ACHN (cell line): ENCODE data around the gene SLC25A10.

Source experiments
- DNase-seq: peaks from one replicate; pipeline ENCODE4 v3.0.0-alpha.2; 2015
- in situ Hi-C: cut with HindIII; loops from 2 replicates; pipeline ENCODE4 v1.10.0; 2017; ENCODE audit warnings: low sequenced_read_pairs, low pct_ligation_motif_present, low pct_unique_long_range_greater_than_20kb

Gene SLC25A10

DNA sequence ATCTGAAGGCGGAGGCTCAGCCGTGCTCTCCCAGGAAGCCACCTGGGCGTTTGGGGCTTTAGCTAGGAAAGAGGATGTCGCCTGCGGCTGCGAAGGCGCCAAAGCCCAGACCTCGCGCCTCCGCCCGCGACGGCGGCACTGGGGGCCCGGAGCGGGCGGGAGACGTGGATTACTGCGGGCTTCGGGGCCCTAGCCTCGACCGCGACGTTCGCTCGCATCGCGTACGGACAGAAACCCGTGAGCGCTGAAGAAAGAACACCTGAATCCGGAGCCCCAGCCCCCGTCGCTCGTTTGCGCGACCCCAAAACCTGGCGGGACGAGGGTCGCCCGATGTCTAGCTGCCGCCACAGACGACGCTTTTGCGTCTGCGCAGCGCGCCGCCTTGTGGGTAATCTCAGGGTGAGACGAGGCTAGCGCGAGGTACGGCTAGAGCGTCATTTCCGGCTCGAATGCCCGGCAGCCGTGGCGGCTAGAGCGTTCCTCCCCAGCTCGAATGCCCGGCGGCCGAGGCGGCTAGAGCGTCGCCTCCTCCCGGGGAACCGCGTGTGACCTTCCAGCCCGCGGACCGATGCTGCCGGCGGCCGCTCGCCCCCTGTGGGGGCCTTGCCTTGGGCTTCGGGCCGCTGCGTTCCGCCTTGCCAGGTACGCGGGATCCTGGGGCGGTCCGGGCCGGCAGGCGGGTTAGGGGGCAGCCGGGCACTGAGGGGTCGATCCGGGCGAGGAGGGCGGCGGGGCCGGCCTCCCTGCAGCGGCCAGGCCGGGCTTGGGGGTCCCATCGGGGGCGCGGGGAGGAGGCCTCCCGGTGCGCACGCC, 8.9 kb upstream of the SLC25A10 start, which contains the start of gene MRPL12:
Gene MRPL12, plus strand, starts transcription at position 434 of the 813 bp plus-strand sequence. Its CDS starts 135 bp downstream, at position 569.
- peak; percentile 94 for DNase-seq
- in situ Hi-C loops, result no loop called here

DNA sequence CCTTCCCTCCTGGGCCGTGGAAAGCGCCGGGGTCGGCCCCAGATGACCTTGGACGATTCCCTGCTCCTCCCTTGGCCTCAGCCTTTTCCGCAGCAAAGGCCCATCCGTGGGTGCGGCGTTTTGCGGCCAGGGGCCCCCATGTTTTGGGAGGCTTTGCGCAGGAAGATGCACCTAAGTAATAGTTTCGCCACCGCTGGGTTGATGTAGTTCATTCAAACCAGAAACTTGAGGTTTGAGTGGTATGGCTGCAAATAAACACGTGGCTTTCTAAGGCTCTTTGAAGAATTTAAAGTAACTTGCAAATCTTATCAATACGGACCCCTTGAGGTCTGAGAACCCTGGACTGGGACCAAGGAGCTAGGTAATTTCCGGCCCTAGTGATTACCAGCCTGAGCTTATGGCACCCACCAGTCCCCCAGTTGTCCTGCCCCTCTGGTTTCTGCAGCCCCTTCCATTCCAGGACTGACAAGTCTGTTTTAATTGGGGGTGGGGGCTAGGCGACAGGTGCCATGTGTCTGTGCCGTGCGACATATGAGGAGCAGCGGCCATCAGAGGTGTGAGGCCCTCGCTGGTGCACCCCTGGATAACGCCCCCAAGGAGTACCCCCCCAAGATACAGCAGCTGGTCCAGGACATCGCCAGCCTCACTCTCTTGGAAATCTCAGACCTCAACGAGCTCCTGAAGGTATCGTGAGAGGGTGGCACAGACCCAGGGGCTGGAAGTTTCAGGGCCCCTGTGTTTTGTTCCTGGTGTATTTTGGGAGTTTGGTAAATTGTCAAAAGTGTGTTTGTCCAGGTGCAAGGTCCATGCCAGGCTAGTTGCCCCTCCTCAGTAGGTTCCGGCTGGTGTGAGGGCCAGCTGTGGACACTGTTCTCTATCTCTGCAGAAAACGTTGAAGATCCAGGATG, 8.1 kb upstream of the SLC25A10 start:
- in situ Hi-C loops, result no loop called here
- DNase-seq, result no peak

DNA sequence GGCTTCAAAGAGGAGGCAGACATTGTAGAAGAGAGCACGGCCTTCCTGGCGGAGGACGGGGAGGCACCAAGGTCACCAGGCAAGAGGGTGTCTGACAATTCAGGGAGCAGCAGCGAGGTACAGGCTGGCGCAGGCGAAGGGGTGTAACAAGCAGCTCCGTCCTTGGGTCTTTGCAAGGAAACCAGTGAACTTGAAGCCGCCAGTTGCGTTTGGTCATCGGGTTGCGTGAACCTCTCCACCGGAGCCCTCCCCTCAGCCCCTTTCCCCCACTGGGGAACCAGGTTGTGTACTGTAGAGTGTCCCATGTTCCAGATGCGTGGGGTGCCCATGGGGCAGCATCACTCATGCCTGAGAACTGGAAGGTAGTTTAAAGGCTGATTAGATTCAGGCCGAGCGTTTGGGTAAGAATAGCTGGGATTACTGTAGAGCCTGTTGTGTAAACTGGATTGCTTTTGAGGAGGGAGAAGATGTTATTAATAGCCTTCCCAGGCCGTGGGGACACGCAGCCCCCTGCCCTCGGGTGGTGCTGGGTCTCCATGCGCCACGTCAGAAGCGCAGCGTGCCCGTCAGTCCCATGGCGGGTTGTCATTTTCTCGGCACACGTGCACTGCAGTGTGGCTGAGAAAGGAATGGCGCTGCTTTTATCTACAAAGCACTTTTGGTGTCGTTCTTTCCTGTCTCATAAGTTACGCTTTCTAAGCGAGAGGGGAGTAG, 6.4 kb upstream of the SLC25A10 start:
- no peak for DNase-seq
- in situ Hi-C loops, result no loop called here

DNA sequence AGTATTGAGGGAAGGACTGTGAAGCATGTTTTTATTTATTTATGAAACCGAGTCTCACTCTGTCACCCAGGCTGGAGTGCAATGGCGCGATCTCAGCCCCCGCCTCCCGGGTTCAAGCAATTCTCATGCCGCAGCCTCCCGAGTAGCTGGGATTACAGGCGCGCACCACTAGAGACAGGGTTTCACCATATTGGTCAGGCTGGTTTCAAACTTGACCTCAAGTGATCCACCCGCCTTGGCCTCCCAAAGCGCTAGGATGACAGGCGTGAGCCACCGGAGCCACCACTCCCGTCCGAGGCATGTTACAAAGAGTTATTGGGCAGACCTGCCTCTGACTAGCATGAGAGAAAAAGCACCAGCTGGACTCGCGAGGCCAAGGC, 5.9 kb upstream of the SLC25A10 start:
- in situ Hi-C loops, result no loop called here

DNA sequence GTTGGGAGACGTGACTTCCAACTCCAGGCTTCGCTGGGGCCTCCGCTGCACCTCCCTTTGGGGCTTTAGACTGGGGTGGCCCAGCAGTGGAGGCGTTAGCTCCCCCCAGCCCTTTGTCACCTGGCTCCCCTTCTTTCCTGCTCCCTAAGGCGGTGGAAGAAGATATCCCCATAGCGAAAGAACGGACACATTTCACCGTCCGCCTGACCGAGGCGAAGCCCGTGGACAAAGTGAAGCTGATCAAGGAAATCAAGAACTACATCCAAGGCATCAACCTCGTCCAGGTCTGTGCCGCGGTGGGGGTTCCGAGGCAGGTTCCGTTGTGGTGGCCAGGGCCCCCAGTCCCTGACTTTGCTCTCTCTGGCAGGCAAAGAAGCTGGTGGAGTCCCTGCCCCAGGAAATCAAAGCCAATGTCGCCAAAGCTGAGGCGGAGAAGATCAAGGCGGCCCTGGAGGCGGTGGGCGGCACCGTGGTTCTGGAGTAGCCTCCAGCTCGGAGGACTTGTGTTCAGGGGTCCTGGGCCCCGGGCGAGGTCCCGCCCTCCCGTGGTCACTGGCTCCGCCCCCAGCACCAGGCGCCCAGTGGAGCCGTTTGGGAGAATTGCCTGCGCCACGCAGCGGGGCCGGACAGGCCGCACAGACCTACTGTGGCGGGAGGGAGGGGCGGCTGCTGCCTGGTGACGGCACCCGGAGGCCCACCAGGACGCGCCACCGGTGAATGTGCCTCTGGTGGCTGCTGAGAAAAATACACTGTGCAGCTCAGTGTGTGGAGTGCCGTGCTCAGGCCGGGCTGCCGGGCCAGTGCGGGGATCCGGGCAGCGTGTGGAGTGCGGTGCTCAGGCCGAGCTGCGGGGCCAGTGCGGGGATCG, 5.1 kb upstream of the SLC25A10 start:
- DNase-seq, result no peak
- in situ Hi-C loops, result no loop called here

More for the DNA sequence above, 5.9 kb upstream of the SLC25A10 start:
- no peak for DNase-seq

DNA sequence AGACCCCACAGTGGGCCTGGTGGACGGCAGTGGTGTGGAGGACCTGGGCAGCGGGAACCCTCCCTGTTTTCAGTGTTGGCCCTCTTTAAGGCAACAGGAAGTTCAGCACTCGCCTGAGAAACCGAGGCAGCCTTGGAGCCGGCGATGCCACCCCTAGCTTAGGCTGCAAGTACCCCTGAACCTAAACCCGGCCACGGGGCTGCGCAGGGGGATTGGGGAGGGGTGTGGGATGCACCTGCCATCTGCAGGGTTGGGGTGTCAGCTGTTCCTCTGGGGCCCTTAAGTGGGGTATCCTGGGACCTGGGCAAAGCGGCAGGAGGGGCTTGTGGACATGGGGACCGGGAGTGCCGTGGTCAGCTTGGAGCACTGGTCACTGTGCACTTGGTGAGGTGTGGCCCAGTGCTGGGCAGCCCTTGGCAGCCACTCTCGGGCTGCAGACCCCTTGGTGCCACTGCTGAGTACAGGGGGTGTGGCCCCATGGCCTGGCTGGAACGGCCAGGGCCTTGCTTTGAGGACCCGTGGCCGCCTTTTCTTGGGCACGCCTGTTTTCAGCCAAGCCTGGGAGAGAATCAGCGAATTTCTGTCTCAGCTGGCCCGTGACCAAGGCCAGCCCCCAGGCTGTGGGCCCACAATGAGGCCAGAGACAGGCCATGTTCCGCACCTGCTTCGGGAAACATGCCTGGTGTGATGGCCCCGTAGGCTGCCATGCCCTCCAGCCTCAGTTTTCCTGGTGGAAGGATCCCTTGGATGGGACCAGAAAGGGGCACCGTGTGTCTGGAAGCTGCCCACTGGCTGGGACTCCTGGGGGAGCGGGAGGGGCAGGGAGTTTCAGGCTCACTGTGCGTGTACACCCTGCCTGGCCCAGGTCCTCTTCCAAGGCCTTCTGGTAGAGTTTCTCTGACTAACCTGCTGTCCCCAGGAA, 4.1 kb upstream of the SLC25A10 start:
- DNase-seq, result no peak
- in situ Hi-C loops, result no loop called here

DNA sequence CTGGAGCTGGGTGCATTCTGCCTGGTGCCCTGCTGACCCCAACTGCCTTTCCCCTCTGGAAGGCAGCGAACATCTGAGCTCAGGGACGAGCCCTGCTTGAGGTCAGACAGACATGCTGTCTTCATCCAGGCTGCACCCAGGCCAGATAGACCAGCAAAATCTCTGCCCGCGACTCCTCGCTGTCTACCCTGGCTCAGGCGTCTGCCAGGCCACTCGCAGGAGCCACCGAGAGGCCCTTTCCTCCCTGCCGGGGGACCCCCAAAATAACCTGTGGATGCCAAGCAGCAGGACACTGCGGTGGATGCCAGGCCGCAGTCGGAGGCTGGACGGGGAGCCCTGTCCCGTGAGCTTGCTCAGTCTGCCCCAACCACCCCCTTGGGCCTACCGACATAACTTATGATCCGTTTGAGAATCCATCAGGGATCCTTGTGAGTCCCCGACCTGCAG, 3.3 kb upstream of the SLC25A10 start:
- in situ Hi-C loops, result no loop called here
- DNase-seq, result no peak

DNA sequence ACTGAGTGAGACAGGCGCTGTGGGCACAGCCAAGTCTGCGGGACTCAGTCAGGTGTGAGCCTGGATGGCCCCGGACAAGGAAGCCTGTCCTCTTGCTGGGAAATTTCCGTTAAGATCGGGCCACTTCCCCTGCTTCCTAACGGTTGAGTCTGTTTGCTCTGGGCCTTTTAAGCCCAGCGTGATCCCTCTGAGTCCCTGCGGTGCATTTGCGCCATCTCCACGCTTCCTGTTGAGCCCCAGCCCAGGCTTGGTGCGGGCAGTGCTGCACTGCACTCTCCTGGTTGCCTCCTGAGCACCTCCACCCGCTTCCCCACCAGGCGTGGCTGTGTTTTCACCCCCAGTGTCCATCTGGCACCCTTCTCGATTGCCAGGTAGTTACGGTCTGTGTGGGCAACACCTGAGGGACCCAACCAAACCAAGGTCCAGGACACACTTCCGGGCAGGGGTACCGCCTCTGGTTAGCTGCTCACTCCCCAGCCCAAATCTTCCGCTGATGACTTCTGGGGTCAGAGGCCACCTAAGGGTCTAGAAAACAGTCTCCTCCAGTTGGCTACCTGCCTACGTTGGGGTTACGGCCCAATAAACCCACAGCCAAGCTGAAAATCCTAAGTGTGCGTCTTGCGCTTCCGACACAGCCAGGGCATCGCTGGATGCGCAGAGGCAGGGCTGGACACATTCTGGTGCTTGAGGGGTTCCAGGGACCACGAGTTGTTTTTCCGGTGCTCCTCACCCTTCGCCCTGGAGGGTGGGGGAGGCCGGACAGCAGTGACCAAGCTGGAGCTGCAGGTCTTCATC, 1.4 kb upstream of the SLC25A10 start:
- in situ Hi-C loops, result no loop called here
- DNase-seq, result no peak

DNA sequence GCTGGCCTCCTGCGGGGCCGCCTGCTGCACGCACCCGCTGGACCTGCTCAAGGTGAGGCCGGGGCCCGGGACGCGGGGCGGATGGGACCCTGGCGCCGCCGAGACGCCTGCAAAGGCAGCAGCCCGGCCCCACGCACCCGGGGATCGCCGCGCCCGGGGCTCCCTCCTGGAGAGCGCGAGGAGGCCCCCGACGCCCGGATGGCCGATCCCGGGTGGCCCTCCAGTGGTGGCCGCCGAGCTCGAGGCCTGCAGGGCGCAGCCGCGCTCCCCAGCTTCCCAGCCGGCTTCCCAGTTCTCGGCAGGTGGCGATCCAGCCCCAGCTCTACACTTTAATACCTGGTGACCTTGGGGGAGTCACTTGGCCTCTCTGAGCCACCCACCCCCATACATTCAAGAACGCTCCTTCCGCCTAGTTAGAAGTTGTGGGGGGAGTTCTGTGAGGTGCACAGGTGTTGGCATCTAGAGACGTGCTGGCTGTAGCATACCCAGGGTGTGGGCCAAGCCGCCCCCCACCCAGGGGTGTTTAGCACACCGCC, 452 bp downstream of the SLC25A10 start:
- in situ Hi-C loops, result no loop called here
- peak; percentile 53 for DNase-seq

DNA sequence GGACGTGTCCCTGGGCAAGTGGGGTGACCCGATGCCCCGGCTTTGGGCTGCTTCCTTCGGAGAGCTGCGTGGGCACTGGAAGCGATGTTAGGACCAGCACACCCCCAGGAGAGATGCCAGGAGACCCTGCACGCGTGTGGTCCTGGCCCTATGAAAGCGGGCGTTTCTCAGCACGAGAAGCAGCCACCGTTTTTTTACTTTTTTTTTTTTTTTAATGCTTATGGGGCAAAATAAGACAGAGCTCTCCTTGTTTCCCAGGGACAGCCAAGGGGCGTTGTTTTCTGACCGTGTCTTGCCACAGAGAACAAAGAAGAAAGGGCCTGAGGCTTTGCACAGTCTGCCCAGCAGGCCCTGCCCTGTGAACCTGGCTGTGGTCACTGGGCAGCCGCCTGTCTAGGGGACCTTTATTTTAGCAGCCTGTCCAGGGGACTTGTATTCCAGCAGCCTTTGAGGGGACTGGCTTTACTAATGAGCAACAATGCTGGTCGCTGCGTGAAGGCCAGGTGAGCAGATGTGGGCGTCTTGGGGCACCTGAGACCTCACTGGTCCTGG, 996 bp downstream of the SLC25A10 start:
- DNase-seq, result no peak
- in situ Hi-C loops, result no loop called here

DNA sequence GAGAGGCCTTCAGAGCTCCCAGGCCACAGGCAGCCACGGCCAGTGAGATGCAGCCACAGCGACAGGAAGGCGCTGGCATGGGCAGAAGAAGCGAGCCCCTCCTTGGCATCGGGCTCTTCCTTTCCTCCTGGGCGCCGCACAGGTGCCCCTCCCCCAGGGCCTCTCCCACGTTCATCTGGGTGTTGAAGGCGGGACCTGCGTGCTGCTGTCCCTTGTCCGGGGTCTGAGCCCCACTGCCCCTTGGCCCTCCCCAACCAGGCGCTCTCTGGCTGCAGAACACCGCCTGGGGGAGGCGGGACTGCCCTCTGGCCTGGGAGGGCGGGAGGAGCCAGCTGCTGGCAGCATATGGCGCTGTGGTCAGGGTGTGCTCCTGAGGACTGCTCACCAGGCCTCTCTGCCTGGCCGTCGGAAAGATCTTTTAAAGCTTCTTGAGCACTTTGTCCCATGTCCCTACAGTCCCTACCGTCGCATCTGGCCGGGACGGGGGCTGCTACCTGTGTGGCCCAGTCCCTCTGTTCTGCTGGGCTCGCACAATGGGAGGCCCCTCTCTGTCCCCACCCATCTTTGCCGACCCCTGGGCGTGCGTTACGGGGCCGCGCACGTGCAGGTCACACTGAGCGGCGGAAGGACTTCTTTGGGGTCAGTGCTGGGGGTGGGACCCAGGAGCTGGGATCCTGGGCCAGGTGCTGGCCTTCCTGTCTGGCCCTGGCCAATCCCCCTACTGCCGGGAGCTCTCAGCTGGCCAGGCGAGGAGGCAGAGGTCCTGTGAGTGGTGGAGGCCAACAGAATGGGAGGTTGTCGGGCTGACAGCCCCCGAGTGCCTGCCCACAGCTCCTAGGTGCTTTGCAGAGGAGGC, 1.7 kb downstream of the SLC25A10 start:
- no peak for DNase-seq
- in situ Hi-C loops, result no loop called here

DNA sequence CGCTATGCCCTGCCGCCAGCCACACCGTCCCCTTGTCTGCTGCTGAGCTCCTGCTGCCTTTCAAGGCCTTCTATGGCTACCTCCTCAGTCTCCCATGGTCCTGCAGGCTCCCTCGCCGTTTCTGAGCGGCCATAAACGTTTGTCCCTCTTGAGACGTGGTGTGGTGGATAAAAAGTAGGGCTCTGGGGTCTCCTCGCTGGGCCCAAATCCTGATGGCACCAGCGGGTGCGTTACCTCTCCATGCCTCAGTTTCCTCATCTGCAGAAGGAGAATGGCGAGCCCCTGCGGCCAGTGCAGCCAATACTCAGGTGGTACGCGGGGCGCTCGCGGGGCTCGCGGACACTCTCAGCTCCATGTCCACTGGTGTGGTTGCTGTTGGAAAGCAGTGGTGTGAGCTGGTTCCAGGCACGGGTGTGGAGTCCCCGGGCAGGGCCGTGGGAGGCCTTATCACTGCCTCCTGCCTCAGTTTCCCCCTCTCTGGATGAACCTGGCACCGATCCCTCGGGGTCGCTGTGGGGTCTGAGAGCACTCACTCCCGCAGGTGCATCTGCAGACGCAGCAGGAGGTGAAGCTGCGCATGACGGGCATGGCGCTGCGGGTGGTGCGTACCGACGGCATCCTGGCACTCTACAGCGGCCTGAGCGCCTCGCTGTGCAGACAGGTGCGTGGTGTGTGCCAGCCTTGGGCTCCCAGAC, 2.5 kb downstream of the SLC25A10 start:
- DNase-seq, result no peak
- in situ Hi-C loops, result no loop called here

DNA sequence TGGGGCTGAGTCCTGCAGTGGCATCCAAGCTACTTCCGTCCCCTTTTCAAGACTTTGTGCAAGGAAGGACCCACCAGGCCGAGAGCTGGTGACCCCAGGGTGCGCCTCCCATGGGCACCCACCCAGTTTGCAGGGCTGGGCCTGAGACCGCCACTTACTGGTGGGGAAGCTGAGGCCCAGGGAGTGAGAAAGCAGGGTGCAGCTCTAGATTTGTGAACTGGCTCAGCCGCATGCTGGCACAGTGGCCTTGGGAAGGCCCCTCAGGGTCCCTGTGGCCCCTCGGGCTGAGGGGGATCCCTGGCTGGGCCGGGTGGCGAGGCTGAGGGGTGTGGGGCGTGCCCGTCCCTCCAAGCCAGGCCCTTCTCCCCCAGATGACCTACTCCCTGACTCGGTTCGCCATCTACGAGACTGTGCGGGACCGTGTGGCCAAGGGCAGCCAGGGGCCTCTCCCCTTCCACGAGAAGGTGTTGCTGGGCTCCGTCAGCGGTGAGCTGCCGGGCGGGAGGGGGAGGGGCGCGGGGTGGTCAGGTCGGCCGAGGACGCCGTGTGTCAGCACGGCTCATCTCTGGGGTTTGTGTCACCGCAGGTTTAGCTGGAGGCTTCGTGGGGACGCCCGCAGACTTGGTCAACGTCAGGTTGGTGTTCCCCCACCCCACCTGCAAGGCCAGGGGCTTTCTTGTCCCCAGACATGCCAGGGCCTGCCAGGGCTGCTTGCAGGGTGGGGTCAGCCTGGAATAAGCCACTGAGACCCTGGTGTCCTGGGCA, 3.2 kb downstream of the SLC25A10 start:
- in situ Hi-C loops, result no loop called here
- no peak for DNase-seq
